ENCODE data around the gene ITPRIPL2. TPM values are rescaled to one million over a fixed set of nuclear protein-coding genes. Genes with fewer than 3 reads are reported as not detected.

Gene ITPRIPL2
- total RNA-seq, 4 donors from 2014 or later, result 57.3 to 61.0 (median 58.1) TPM

GRCh38 chr16:19166500-19166899 lies 52.7 kb downstream of the ITPRIPL2 start:
- TF ChIP-seq CTCF (IDR thresholded peaks at IDR 0.05), result no peak
- TF ChIP-seq POLR2A (IDR thresholded peaks at IDR 0.05), result no peak
- DNase-seq (ENCODE audit: low spot score in 2 of 2), result no peak
- H3K4me3 ChIP-seq (ENCODE audit: low read depth, poor library complexity, severe bottlenecking), result no peak overlapping the region
- 80 to 85% methylated on average over 2 of the region's 2 CpGs for WGBS, 2 donors
- intact Hi-C loops (cut with DNase I; ENCODE audit: low total_unique reads), result loop anchor here (5.0 kb wide), 1 partner anchor 79 kb away; no protein-coding TSS in a partner anchor

GRCh38 chr16:19167710-19168370 lies 54.1 kb downstream of the ITPRIPL2 start, which contains the start of gene SYT17:
Gene SYT17, plus strand, starts transcription at chr16:19168240. Its CDS starts 407 bp downstream, at chr16:19168647.
- TF ChIP-seq POLR2A (IDR thresholded peaks at IDR 0.05) (no peak), CTCF (IDR thresholded peaks at IDR 0.05) (no peak)
- 1% methylated on average over 29 to 48 of the region's 63 CpGs for WGBS, 2 donors
- H3K4me3 ChIP-seq (ENCODE audit: low read depth, poor library complexity, severe bottlenecking), result peak within 1 kb of the TSS; percentile 8

GRCh38 chr16:19168371-19169081 lies 54.8 kb downstream of the ITPRIPL2 start:
- no peak for TF ChIP-seq POLR2A (IDR thresholded peaks at IDR 0.05)
- WGBS, 2 donors, result 0 to 1% methylated on average over 27 to 34 of the region's 68 CpGs
- intact Hi-C loops (cut with DNase I; ENCODE audit: low total_unique reads), result loop anchor here (5.0 kb wide), 1 partner anchor 81 kb away; no protein-coding TSS in a partner anchor
- H3K4me3 ChIP-seq (ENCODE audit: low read depth, poor library complexity, severe bottlenecking), result peak overlapping the region; percentile 8
- no peak for DNase-seq (ENCODE audit: low spot score in 2 of 2)

More at GRCh38 chr16:19167710-19168370, 54.1 kb downstream of the ITPRIPL2 start, which contains the start of gene SYT17:
- intact Hi-C loops (cut with DNase I; ENCODE audit: low total_unique reads), result loop anchor here (5.0 kb wide), 1 partner anchor 81 kb away; no protein-coding TSS in a partner anchor
- DNase-seq (ENCODE audit: low spot score in 2 of 2), result peak in 1 of 2 donors; percentile 91

- DNase-seq (ENCODE audit: low spot score in 2 of 2), result no peak
- WGBS, 2 donors, result 24 to 42% methylated on average over 13 to 19 of the region's 19 CpGs
- no peak overlapping the region for H3K4me3 ChIP-seq (ENCODE audit: low read depth, poor library complexity, severe bottlenecking)
- TF ChIP-seq POLR2A (IDR thresholded peaks at IDR 0.05), result no peak
- no peak for TF ChIP-seq CTCF (IDR thresholded peaks at IDR 0.05)
- intact Hi-C loops (cut with DNase I; ENCODE audit: low total_unique reads), result loop anchor here (5.0 kb wide), 1 partner anchor 82 kb away; no protein-coding TSS in a partner anchor
Observed at GRCh38 chr16:19169082-19169639, 55.4 kb downstream of the ITPRIPL2 start.

- 50 to 52% methylated on average over 7 of the region's 7 CpGs for WGBS, 2 donors
- TF ChIP-seq POLR2A (IDR thresholded peaks at IDR 0.05) (no peak), CTCF (IDR thresholded peaks at IDR 0.05) (no peak)
- intact Hi-C loops (cut with DNase I; ENCODE audit: low total_unique reads), result no loop called here
- DNase-seq (ENCODE audit: low spot score in 2 of 2), result no peak
- no peak overlapping the region for H3K4me3 ChIP-seq (ENCODE audit: low read depth, poor library complexity, severe bottlenecking)
Observed at GRCh38 chr16:19170043-19170655, 56.4 kb downstream of the ITPRIPL2 start.

Other genes starting within 250 kb of the ITPRIPL2 start
- 100 to 1,000 TPM in 3 of 4 donors, 10 to 100 TPM in 1; 86.4 to 187 (median 105) TPM for gene SMG1, start 187.6 kb upstream of the ITPRIPL2 start, total RNA-seq
- 1 to 10 TPM in 1 of 4 donors, under 1 TPM in 3; 0.38 to 1.6 (median 0.73) TPM for gene TMC7, start 130.0 kb upstream of the ITPRIPL2 start, total RNA-seq
- gene COQ7, start 46.4 kb upstream of the ITPRIPL2 start, total RNA-seq, result 10 to 100 TPM; 11.4 to 18.3 (median 15.4) TPM
- 1 to 10 TPM; 3.7 to 9.0 (median 4.8) TPM for gene SYT17, start 54.3 kb downstream of the ITPRIPL2 start, total RNA-seq
- not detected for gene CLEC19A, start 171.8 kb downstream of the ITPRIPL2 start, total RNA-seq